ENCODE data around the gene LSM14B.

The LSM14B gene

DNA sequence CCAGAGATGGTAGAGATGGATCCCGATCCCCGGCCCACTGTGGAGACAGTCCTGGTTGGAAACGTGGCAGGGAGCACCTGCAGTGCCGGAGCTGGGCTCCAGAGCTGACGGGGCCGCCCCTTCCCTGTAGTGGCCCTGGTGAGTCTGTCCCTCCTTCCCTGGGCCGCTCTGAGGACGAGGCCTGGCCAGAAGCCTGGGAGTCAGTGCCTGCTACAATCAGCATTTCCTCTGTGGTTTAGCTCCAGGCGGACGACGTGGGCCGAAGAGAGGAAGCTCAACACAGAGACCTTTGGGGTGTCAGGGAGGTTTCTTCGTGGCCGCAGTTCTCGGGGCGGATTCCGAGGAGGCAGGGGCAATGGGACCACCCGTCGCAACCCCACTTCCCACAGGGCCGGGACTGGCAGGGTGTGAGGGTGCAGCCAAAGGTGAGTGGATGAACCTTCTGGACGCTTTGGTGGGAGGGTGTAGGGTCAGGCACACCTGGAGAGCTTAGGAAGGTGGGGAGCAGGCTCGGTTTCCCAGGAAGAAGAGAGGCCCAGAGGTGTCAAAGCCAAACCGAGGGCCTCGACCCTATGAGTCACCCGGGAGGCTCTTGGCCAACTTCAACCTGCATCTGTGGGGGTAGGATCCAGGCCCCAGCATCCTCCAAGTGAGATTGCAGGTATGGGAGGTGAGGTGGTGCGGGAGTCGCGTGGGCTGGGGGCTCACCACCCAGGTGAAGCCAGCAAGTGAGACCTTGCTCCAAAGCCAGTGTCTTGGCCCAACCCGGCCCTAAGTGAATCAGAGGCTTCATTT, 11.0 kb downstream of the LSM14B start:
- no peak for DNase-seq

DNA sequence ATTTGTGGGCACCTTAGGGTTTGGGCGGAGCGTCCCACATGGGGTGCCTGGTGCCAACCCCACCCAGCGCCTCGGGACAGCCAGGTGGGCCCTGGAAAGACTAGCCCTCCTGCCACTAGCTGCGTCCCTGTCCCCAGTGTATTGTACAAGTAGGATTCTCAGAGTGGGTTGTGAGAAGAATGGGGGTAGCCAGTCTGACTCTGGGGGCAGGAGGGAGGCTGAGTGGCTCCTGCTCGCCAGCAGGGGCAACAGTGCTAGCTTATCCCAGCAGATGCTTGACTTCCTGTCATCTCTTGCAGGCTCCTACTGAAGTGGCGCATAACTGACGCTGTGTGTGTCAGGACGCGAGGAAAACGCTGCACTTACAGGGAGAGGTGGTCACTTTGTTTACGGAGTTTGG, 11.6 kb downstream of the LSM14B start:
- no peak for DNase-seq

DNA sequence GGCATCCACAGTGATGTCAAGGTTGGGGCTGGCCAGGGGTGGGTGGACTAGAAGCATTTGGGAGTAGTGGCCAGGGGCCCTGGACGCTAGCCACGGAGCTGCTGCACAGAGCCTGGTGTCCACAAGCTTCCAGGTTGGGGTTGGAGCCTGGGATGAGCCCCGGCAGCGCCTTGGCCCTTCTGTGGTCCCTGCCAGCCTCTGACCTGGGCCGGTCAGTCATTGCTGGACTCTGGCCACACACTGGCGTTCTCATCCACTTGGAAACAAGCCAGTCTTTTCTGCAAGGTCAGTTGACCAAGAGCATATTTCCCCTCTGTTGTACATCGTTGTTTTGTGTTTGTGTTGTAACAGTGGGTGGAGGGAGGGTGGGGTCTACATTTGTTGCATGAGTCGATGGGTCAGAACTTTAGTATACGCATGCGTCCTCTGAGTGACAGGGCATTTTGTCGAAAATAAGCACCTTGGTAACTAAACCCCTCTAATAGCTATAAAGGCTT, 12.5 kb downstream of the LSM14B start:
- no peak for DNase-seq

DNA sequence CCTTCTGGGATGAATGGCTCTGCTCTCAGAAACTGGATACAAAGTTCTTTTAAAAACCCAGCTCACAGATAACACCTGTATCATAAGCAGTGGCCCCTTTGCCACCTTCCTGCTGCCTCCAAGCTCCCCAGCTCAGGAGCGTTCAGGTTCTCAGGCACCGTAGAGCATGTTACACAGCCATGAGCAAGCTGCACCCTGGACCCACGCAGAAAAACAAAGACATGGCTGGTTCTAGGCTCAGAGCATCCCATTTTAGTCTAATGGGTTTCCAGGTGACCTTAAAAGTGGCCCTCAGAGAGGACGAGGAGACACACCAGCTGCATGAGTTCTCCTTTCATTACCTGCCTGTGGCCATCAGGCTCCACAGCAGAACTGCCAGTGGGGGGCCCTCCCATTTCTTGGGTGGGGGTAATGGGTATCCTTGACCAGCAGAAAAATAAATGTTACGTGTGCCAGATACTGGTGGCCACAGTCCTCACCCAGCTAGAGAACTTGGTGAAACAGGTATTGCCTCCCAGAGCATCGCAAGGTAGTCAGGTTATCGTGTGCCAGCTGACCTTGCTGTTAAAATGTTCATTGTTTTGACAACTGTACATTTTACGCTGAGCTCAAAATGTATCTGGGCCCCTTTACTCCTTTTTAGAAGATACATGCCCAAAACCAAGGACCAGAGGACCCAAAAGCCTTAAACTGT, 13.4 kb downstream of the LSM14B start:
- no peak for DNase-seq

DNA sequence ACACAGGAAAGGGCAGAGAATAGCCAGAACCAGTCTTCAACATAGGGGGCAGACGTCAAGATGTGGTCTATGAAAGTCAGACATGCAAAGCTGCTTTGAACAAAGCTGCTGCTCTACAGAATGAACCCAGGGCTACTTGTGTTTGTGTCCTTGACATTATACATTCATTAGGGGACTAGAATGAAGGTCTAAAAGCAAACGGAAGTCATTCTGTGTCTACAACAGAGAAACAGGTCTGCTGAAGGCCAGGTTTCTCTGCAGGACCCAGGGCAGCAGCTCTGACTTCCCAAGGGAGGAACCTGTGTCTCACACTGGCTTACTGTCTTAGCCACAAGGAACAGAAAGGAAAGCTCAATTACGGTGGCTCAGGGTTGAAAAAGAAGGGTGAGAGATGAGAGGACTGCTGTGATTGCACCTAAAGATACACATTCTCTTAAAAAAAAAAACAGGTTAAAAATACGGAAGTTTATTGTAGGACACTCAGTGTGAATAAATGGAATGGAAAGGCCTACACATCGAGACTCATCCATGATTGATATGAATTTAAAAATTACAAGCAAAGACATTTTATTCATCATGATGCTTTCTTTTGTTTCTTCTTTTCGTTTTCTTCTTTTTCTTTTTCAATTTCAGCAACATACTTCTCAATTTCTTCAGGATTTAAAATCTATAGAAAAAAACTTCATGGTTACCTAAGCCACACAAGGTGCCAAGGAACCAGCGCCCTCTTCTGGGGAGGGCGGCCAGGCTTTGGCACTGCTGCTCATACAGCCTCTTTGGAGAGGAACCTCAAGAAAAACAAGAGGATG, 14.2 kb downstream of the LSM14B start:
- peak; percentile 10 to 15 for DNase-seq

DNA sequence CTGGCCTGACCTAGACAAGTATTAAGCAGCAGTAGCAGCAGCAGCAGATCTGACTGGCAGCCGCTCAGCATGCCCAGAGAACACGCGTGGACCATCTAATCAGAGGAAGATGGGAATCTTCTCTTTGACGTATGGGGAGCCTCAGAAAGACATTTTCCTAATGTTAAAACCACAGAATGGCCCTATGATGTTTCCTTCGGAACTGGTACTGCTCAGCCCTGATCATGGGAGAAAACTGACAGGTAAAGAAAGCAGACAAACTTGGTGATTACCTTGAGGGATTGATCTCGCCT, 14.8 kb downstream of the LSM14B start:
- no peak for DNase-seq

DNA sequence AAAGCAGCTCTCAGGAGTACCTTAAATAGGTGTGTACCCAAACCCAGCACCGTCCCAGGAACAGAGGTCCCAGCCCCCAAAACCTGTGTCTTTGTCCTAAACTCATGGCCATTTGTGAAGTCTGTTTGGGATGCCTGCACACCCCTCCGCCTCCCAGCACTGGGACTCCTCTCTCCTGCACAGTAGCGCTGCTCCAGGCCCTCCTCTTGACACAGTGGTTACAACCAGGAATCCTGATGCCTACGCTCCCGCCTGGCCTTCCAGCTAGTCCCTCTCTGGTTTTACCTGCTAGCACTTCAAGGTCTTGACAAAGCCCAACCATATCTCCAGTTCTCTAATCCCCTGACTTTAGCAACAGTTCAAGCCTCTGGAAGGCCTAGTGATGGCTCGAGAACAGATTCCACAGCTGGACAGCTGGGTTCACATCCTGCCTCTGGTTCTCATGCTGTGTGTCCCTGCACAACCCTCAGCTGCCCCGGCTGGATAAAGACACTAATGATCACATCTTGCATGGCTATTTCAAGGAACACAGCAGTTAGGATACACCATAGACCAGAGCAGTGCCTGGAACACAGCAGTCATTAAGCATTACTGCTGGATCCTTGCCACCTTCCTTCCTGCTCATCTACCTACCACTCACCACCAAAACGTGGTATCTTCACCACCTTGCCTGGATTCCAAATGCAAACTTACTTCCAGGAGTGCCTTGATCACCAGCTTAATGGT, 15.4 kb downstream of the LSM14B start:
- DNase-seq = no peak

DNA sequence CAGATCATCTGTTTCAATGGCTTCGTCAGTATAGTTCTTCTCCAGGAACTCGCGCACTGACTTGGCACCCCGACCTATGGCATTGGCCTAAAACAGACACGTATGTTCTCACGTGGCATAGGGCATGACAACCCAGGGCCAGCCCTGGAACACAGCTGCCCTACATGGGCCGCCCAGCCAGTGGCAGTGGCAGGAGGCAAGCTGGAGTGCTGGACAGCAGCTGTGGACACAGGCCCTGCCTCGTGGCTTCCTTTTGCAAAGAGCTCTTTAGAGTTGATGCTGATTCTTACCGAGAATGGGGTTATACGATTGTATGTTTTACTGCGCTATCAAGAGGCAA, 15.9 kb downstream of the LSM14B start:
- no peak for DNase-seq

DNA sequence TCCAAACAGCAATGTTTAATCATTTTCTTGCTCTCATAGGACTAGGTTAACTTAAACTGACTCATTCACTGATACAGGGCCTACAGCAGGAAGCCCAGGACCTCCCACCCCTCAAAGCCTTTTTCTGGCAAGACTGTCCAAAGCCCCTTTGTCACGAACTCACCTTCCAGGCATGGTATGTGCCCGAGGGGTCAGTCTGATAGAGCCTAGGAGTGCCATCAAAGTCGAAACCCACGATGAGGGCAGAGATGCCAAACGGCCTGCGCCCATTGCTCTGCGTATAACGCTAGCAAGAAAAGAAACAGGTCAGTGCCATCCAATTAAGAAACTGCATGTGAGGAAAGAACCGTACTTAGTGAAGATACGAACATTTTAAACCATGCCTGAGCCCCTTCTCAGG, 16.6 kb downstream of the LSM14B start:
- no peak for DNase-seq

DNA sequence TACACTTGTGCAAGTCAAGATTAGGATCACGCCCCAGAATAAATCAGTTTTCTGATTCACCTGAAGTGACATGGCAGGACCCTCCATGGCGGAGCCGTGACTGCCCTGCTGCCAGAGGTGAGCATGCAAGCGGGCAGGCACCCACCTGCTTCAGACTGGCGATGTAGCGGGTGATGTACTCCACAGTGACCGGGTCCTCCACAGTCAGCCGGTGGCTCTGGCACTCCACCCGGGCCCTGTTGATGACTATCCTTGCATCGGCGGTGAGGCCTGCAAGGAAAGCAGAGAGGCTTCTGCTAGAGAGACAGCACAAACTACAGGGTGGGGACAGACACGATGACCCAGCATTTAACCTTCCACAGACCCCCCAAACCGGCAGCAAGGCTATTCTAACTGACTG, 17.4 kb downstream of the LSM14B start:
- DNase-seq = no peak

DNA sequence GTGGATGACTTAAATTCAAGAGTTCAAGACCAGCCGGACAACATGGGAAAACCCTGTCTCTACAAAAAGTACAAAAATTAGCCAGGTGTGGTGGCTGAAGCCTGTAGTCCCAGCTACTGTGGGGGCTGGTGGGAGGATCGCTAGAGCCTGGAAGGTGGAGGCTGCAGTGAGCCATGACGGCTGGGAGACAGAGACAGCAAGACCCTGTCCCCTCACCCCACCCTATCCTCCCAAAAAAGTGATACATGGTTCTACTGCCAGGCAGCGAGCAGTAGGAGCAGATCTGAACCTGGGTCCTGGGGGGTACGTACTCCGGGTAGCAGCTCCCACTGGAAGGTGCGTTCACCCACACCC, 18.7 kb downstream of the LSM14B start:
- DNase-seq = no peak

DNA sequence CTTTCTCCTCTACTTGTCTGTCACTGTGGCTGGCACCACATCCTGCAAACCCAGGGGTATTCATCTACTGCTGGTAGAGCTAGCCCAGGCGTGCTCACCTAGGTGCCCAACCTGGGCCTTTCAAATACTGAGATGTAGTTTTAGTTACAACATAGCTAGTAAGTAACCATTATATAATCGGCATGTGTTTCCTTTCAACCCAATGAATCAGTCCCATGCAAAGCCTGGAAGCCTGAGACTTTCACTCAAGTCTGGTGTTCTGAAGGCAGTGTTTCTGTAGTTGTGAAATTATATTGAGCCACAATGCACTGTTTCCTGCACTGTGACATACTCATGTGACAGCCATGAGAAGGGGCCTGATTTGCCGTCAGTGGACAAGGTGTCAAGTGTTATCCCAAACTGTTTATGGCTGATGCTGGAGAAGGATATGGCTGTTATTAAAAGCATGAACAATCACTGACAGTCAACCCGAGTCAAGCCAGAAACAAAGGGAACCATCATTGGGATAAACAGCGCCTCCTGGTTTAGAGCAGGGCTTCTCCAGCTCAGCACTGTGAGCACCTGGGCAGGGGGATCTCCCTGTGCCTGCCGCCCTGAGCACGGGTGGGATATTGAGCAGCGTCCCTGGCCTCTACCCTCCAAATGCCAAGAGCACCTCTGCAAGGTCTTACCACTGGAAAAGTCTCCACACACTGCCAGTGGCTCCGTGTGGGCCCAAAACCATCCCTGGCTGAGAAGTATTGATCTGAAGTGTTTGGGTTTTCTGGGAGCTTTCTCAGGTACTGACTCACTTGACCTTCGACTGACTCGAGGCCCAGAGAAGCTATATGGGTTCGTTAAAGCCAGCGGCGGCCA, 19.3 kb downstream of the LSM14B start:
- DNase-seq = no peak

DNA sequence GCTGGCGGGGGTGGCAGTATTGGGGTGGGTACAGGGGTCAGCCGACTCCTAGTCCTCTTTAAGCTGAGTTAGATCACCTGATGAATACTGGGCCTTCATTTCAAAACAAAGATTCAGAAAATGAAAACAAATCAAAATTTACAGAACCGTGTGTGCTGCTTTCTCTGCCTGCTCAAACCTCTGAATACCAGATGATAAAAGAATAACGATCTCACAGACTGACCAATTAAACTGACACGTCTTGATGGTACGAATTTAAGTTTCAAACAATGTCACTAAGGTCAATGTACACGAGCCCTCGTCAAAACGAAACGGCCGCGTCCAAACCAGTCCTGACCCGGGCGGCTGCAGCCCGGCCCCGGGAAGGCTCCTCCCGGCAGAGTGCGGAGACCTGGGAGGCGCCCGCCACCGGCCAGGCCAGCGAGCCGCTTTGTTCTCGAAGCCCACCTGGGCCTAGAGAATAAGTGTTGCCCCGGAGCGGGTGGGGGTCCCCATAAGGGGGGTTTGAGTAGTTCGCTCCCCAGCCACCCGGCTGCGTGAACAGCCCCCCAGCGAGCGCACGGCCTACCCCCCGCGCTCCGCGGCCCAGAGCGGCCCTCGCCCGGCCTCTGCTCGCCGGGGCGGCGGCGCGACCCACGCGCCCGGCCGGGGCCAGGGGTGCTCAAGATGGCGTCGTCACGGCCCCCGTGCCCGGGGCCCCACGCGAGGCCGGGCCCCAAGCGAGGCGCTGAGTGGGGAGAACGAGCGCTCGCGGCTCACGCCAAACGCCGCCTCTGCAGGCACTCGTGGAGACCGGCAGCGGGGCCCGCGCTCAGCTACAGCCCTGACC, 20.2 kb downstream of the LSM14B start:
- no peak for DNase-seq

DNA sequence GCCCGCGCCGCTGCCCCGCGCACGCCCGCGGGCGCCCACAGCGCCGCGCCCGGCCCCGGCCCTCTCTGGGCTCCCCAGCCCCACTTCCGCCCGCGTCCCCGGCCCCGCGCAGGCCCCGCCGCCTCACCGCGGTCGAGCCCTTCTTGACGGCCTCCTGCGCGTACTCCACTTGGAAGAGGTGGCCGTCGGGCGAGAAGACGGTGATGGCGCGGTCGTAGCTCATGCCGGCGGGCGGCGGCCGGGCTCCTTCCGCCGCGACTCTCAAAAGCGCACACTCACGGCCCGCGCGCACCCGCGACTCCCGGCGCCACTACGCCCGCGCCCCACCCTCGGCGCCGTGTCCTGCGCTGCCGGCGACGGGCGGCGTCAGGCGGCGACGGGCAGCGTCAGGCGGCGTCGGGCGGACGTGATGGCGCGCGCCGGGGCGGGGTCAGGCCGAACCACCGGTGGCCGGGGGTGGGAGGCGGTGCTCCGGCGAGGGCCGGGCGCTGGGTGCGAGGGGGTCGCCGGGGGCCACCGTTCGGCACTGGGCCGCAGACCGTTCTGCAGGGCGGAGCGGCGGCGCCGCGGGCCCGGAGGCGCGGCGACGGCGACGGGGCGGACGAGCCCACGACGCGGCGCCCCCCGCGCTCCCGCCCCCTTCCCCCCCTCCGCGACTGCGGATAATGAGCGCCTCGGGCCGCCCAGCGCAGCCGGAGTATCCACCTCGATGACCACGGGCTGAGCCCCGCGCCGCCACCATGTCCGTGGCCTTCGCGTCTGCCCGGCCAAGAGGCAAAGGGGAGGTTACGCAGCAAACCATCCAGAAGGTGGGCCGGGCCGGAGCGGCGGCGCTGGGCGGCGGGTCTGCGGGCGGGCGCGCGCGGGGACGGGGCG, 21.0 kb downstream of the LSM14B start, which contains the start of the genes PSMA7 and SS18L1:
Gene PSMA7 (minus strand): TSS at position 314 of the 876 bp plus-strand sequence. CDS start 91 bp downstream, at position 223.
Gene SS18L1 (plus strand): TSS at position 689 of the 876 bp plus-strand sequence. CDS start 52 bp downstream, at position 741.
- peak; percentile 64 to 83 for DNase-seq

DNA sequence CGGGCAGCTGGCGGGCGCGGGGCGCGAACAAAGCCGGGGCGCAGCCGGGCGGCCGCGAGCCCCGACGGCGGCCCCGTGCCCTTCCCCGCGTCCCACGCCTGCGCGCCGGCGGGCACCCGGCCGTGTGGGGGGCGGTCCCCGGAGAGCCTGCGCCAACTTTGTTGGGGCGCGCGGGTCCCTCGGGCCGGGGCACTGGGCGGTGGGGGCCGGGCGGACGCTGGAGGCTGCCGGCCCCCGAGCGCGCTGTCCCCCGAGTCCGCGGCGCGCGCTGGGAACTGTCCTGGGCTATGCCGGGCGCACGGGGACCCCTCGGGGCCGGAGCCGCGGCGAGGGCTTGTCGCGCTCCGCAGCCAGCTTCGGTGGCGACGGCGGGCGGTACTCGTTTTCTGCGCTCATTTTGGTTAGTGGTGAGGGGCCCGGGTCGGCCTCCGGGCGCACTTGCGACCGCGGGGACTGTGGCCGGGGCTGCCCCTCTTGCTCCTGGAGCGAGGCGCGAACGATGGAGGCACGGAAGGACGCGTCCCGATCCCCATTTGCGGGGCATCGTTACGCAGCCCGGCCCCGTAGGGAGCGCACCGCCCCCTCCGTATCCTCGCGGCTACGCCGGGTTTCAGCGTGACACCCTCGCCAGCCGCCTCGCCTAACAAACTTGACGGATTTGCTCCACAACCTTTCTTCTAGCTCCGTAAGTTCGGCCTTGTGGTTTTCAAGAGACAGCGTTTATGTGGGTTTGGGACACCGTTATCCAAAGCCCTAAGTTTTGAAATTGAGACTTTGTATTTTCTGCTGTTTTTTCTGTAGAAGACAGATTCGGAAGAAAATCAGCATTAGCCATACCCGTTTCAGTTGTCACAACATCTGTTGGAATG, 21.9 kb downstream of the LSM14B start:
- DNase-seq = peak in 1 of 2 donors; percentile 12

DNA sequence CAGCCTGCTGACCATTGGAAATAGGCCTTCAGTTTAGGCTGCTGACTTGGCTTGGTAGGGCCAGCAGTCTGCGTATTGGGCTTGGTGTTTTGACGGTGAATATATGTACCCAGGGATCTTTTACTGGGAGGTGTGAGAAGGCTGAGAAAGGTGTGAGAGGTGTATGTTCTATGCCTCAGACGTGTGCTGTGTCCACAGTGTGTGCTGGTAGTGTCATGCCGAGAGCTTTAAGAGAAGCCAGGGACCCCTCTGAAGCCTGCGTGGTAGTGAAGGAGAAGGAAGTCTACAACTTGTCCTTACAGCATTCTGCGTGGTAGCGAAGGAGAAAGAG, 23.4 kb downstream of the LSM14B start:
- no peak for DNase-seq

DNA sequence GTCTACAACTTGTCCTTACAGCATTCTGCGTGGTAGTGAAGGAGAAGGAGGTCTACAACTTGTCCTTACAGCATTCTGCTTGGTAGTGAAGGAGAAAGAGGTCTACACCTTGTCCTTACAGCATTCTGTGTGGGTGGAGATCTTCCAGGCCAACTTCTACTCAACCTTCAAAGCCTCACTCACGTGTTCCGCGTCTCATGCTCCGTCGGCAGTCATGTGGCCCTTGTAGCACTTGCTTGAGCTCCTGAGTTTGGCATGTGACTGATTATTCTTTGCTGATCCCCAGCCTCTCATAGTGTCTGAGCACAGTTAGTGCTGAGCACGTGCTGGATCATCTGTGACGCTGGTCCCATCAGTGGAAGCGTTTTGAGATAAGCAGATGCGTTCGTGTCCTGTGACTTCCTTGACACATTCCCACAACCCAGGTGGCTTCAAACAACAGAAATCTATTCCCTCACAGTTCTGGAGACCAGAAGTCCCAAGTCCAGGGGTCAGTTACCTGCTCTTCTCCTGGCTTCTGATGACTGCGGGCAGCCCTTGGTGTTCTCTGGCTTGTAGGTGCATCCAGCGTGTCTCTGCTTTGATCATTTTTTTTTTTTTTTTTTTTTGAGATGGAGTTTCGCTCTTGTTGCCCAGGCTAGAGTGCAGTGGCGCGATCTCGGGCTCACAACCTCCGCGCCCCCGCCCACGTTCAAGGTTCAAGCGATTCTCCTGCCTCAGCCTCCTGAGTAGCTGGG, 23.9 kb downstream of the LSM14B start:
- no peak for DNase-seq

DNA sequence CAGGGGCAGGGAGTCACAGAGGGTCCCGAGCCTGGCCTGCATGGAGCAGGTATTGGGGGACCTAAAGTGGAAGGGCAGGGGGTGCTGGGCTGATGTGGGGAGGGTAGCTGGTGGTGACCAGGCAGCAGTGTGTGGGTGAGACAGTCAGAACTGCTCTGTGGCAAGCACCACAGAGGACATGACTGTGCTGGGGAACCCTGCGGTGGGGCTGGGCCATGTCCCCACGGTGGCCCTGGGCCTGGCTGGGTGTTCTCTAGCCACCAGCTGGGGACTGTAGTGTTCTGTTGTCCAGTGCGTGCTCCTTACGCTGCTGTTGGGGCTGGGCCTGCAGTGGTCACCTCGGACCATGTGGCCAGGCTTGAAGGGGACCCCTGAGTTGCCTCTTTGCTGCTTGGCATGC, 24.9 kb downstream of the LSM14B start:
- no peak for DNase-seq
